Activated CD8-positive, alpha-beta T cell treated with anti-CD3 and anti-CD28 coated beads, Interleukin-2, amount 10 ng/mL, durations not matched to agents 7 days and 5 days (primary cell): ENCODE data around the gene TGFBR1. TPM values are rescaled to one million over a fixed set of nuclear protein-coding genes. Genes with fewer than 3 reads are reported as not detected.

ENCODE experiments used
- ATAC-seq: fragments of 150-1000 bp; cut with Tn5 transposase; one replicate; pipeline ENCODE4 v1.10.0; 2021; ENCODE audit warnings: moderate library complexity
- CTCF ChIA-PET: fragments of 350-600 bp; sonication (Branson Sonifier 250); formaldehyde crosslinking; loops from one replicate; lab custom pipeline; 2021; ENCODE audit warnings: antibody characterized with exemption; lab: Charles Lee
- POLR2A ChIA-PET: fragments of 350-600 bp; sonication (Branson Sonifier 250); formaldehyde crosslinking; loops from one replicate; lab custom pipeline; 2021; ENCODE audit warnings: antibody characterized with exemption; lab: Charles Lee
- DNase-seq: peaks from one replicate; pipeline ENCODE4 v3.0.0-alpha.2; 2020
- H3K27ac Mint-ChIP-seq: one replicate; pipeline ENCODE4 v1.8.0; 2021; ENCODE audit warnings: mild to moderate bottlenecking, mixed read lengths
- H3K27me3 Mint-ChIP-seq: one replicate; pipeline ENCODE4 v1.8.0; 2021; ENCODE audit warnings: low read depth, mixed read lengths
- H3K36me3 Mint-ChIP-seq: one replicate; pipeline ENCODE4 v1.8.0; 2021; ENCODE audit warnings: low read depth, mixed read lengths
- H3K4me1 Mint-ChIP-seq: one replicate; pipeline ENCODE4 v1.8.0; 2021; ENCODE audit warnings: low read depth, mixed read lengths
- H3K4me3 Mint-ChIP-seq: one replicate; pipeline ENCODE4 v1.8.0; 2021; ENCODE audit warnings: mild to moderate bottlenecking, mixed read lengths
- H3K9me3 Mint-ChIP-seq: one replicate; pipeline ENCODE4 v1.8.0; 2022; ENCODE audit warnings: mixed read lengths; ENCODE audit not compliant: insufficient read depth
- total RNA-seq, 2 experiments: library from RNA; stranded (reverse); gene quantifications; one replicate each; pipeline ENCODE4 v1.2.3, GENCODE V29; 2021

Gene TGFBR1
- total RNA-seq, 2 experiments from 2014 or later: 90.1 to 90.9 TPM

DNA sequence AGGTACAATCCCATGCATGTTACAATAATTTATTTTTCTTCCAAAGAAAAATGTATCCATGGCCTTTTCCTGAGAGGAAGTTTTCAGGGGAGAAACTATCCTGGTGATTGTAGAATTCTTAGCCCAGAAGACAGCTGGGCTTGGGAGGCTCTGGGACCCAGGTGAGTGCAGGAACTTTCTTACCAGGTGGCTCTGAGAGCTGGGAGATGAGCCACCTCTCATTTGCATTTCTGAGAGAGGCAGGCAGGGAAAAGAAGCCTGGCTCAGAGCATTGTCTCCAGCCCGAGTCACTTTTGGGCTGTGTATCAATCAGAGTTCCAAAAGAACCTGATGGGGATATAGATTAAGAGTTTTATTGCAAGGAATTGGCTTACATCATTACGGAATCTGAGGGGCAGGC, 64.2 kb downstream of the TGFBR1 start:
- Mint-ChIP-seq H3K36me3 (no peaks in the 10 kb centered on the region), H3K27me3 (no peaks in the 10 kb centered on the region), H3K4me1 (peaks cover 42% of the 10 kb centered on the region), H3K4me3 (no peak overlapping the region), H3K9me3 (no peaks in the 10 kb centered on the region), H3K27ac (no peak overlapping the region)
- POLR2A ChIA-PET: no interaction called here
- ATAC-seq (no peak), DNase-seq (no peak)
- CTCF ChIA-PET: no interaction called here

- H3K27me3 Mint-ChIP-seq: no peaks in the 10 kb centered on the region
- H3K27ac Mint-ChIP-seq: no peak overlapping the region
- H3K4me3 Mint-ChIP-seq: no peak overlapping the region
- peak; percentile 13 for DNase-seq
- ATAC-seq: no peak
- H3K4me1 Mint-ChIP-seq: peaks cover 38% of the 10 kb centered on the region
- ChIA-PET CTCF (interaction anchor here (0.8 to 1.0 kb wide), 2 partner anchors 12 kb away, joined by 3 read pairs; no protein-coding TSS in a partner anchor), POLR2A (interaction anchor here (1.0 kb wide), 1 partner anchor 9 kb away, joined by 3 read pairs; no protein-coding TSS in a partner anchor)
- no peaks in the 10 kb centered on the region for H3K9me3 Mint-ChIP-seq
- no peaks in the 10 kb centered on the region for H3K36me3 Mint-ChIP-seq
These were observed 65.3 kb downstream of the TGFBR1 start for GRCh38 chr9:99169982-99170761.

GRCh38 chr9:99171225-99172123, 66.6 kb downstream of the TGFBR1 start:
- DNase-seq (peak; percentile 19), ATAC-seq (no peak)
- Mint-ChIP-seq H3K36me3 (no peaks in the 10 kb centered on the region), H3K4me3 (no peak overlapping the region), H3K4me1 (peaks cover 27% of the 10 kb centered on the region), H3K27me3 (no peaks in the 10 kb centered on the region), H3K9me3 (no peaks in the 10 kb centered on the region), H3K27ac (no peak overlapping the region)
- ChIA-PET POLR2A (no interaction called here), CTCF (interaction anchor here (0.6 to 3.2 kb wide), 9 partner anchors 8 to 1153 kb away, joined by 3 to 28 read pairs (median 5); partner anchors contain the start of genes ALG2 and SEC61B)

GRCh38 chr9:99172124-99173091, 67.5 kb downstream of the TGFBR1 start:
- H3K36me3 Mint-ChIP-seq: no peaks in the 10 kb centered on the region
- ChIA-PET CTCF (interaction anchor here (0.6 to 3.2 kb wide), 8 partner anchors 9 to 1152 kb away, joined by 3 to 28 read pairs (median 6); partner anchors contain the start of genes ALG2 and SEC61B), POLR2A (interaction anchor here (0.9 kb wide), 1 partner anchor 14 kb away, joined by 4 read pairs; no protein-coding TSS in a partner anchor)
- no peak overlapping the region for H3K27ac Mint-ChIP-seq
- H3K4me3 Mint-ChIP-seq: no peak overlapping the region
- no peak for ATAC-seq
- H3K4me1 Mint-ChIP-seq: peaks cover 17% of the 10 kb centered on the region
- no peaks in the 10 kb centered on the region for H3K9me3 Mint-ChIP-seq
- DNase-seq: peak; percentile 13
- no peaks in the 10 kb centered on the region for H3K27me3 Mint-ChIP-seq

- DNase-seq: peak; percentile 16
- Mint-ChIP-seq H3K27ac (no peak overlapping the region), H3K36me3 (no peaks in the 10 kb centered on the region), H3K4me1 (peaks cover 8% of the 10 kb centered on the region), H3K4me3 (no peak overlapping the region), H3K27me3 (no peaks in the 10 kb centered on the region), H3K9me3 (no peaks in the 10 kb centered on the region)
- no peak for ATAC-seq
- ChIA-PET CTCF (interaction anchor here (1.0 to 3.2 kb wide), 5 partner anchors 9 to 58 kb away, joined by 3 to 28 read pairs (median 10); no protein-coding TSS in a partner anchor), POLR2A (no interaction called here)
These were observed 68.9 kb downstream of the TGFBR1 start for GRCh38 chr9:99173570-99174504.

GRCh38 chr9:99176527-99177013, 71.7 kb downstream of the TGFBR1 start:
- POLR2A ChIA-PET: no interaction called here
- H3K9me3 Mint-ChIP-seq: no peaks in the 10 kb centered on the region
- H3K4me1 Mint-ChIP-seq: peaks cover 36% of the 10 kb centered on the region
- no peak overlapping the region for H3K4me3 Mint-ChIP-seq
- H3K27ac Mint-ChIP-seq: no peak overlapping the region
- no peaks in the 10 kb centered on the region for H3K36me3 Mint-ChIP-seq
- ATAC-seq (no peak), DNase-seq (no peak)
- CTCF ChIA-PET: interaction anchor here (1.7 to 2.4 kb wide), 3 partner anchors 8 to 1148 kb away, joined by 4 to 11 read pairs (median 4); no protein-coding TSS in a partner anchor
- H3K27me3 Mint-ChIP-seq: no peaks in the 10 kb centered on the region

GRCh38 chr9:99177576-99178366, 72.9 kb downstream of the TGFBR1 start:
- H3K27ac Mint-ChIP-seq: no peak overlapping the region
- DNase-seq (peak; percentile 14), ATAC-seq (no peak)
- no peaks in the 10 kb centered on the region for H3K36me3 Mint-ChIP-seq
- H3K27me3 Mint-ChIP-seq: no peaks in the 10 kb centered on the region
- H3K9me3 Mint-ChIP-seq: no peaks in the 10 kb centered on the region
- CTCF ChIA-PET: interaction anchor here (0.9 to 2.5 kb wide), 7 partner anchors 10 to 1147 kb away, joined by 3 to 11 read pairs (median 4); no protein-coding TSS in a partner anchor
- no peak overlapping the region for H3K4me3 Mint-ChIP-seq
- POLR2A ChIA-PET: interaction anchor here (0.6 to 1.0 kb wide), 2 partner anchors 10 to 643 kb away, joined by 3 read pairs; no protein-coding TSS in a partner anchor
- H3K4me1 Mint-ChIP-seq: peaks cover 48% of the 10 kb centered on the region

- H3K4me3 Mint-ChIP-seq: no peak overlapping the region
- POLR2A ChIA-PET: interaction anchor here (0.6 to 0.8 kb wide), 2 partner anchors 9 to 43 kb away, joined by 3 read pairs; partner anchors contain the start of genes ALG2 and SEC61B
These were observed 74.3 kb downstream of the TGFBR1 start for GRCh38 chr9:99178912-99179872.

More at GRCh38 chr9:99178912-99179872, 74.3 kb downstream of the TGFBR1 start:
- H3K4me1 Mint-ChIP-seq: peaks cover 59% of the 10 kb centered on the region
- no peaks in the 10 kb centered on the region for H3K27me3 Mint-ChIP-seq
- DNase-seq (peak; percentile 23), ATAC-seq (no peak)
- H3K9me3 Mint-ChIP-seq: no peaks in the 10 kb centered on the region
- no peak overlapping the region for H3K27ac Mint-ChIP-seq
- CTCF ChIA-PET: interaction anchor here (0.6 to 2.5 kb wide), 4 partner anchors 11 to 246 kb away, joined by 3 to 11 read pairs (median 4); no protein-coding TSS in a partner anchor
- no peaks in the 10 kb centered on the region for H3K36me3 Mint-ChIP-seq
